Karpas-422 (cell line): Measurements from ENCODE around the gene FOXC2. TPM values are rescaled to one million over a fixed set of nuclear protein-coding genes. Genes with fewer than 3 reads are reported as not detected.

ENCODE experiments used
- DNase-seq: peaks from one replicate; pipeline ENCODE4 v3.0.0-alpha.2; 2015
- H2AFZ ChIP-seq: fragments of 200-600 bp; sonication (generic); 2 replicates; pipeline ENCODE4 v1.6.1; 2014; ENCODE audit warnings: antibody characterized with exemption, low read length, mixed read lengths
- H3K27ac ChIP-seq: fragments of 200-600 bp; sonication (generic); 2 replicates; pipeline ENCODE4 v1.5.1; 2014; ENCODE audit warnings: mild to moderate bottlenecking, low read length, moderate library complexity
- H3K27me3 ChIP-seq: fragments of 200-600 bp; sonication (generic); 2 replicates; pipeline ENCODE4 v1.6.1; 2014; ENCODE audit warnings: low read length, mixed read lengths
- H3K36me3 ChIP-seq: fragments of 200-600 bp; sonication (generic); 2 replicates; pipeline ENCODE4 v1.6.1; 2014; ENCODE audit warnings: low read length, mixed read lengths; ENCODE audit not compliant: insufficient read depth
- H3K4me1 ChIP-seq: fragments of 200-600 bp; sonication (generic); 2 replicates; pipeline ENCODE4 v1.6.1; 2014; ENCODE audit warnings: mild to moderate bottlenecking, low read length, mixed read lengths
- H3K4me2 ChIP-seq: fragments of 200-600 bp; sonication (generic); 2 replicates; pipeline ENCODE4 v1.6.1; 2014; ENCODE audit warnings: low read length, low read depth, mild to moderate bottlenecking; ENCODE audit not compliant: poor library complexity, severe bottlenecking
- H3K4me3 ChIP-seq: fragments of 200-600 bp; sonication (generic); 2 replicates; pipeline ENCODE4 v1.5.1; 2014; ENCODE audit warnings: mild to moderate bottlenecking, antibody characterized with exemption, low read length, mixed read lengths
- H3K79me2 ChIP-seq: fragments of 200-600 bp; sonication (generic); 2 replicates; pipeline ENCODE4 v1.6.1; 2014; ENCODE audit warnings: mild to moderate bottlenecking, low read length, mixed read lengths
- H3K9ac ChIP-seq: fragments of 200-600 bp; sonication (generic); 2 replicates; pipeline ENCODE4 v1.6.0; 2014; ENCODE audit warnings: low read length
- H3K9me2 ChIP-seq: fragments of 200-600 bp; sonication (generic), shearing (Covaris generic); replicated peaks from 2 replicates; pipeline ENCODE4 v1.6.0; 2014; ENCODE audit warnings: mild to moderate bottlenecking, low read length, moderate library complexity; ENCODE audit not compliant: insufficient read depth
- H3K9me3 ChIP-seq: fragments of 300-700, 200-600 bp; sonication (generic); 2 replicates; pipeline ENCODE4 v1.6.1; 2014; ENCODE audit warnings: low read length, mixed read lengths
- H4K20me1 ChIP-seq: fragments of 200-600 bp; sonication (generic); 2 replicates; pipeline ENCODE4 v1.6.1; 2014; ENCODE audit warnings: mild to moderate bottlenecking, antibody characterized with exemption, low read length, low read depth; ENCODE audit not compliant: insufficient read depth
- total RNA-seq: library from RNA; depleted of rRNA; stranded (reverse); fragments of >200 nt; shearing (Covaris generic); gene quantifications from 2 replicates; pipeline ENCODE4 v1.2.3, GENCODE V29; 2014; ENCODE audit warnings: low replicate concordance; rRNA removed

The FOXC2 gene
- total RNA-seq, 1 experiment from 2014 or later = not detected

DNA sequence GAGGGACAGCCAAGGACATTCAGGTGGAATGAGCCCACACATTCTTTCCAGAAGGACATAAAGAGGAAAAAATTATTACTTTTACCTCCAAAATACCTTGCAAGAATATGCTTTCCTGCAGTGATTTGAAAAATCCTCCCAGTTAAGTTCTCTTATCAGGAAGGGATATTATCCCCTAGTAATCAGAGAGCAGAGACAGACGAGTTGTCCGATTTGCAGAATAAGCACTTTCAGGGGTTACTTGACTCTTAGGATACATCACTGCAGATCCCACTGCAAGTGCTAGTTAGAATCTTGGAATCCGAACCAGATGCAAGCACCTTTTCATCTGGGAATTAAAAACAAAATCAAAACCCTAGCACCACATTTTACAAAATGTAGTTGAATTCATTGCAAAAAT lies 45.3 kb downstream of the FOXC2 start:
- Histone ChIP-seq H4K20me1 (no peaks in the 10 kb centered on the region), H3K9ac (no peak overlapping the region), H3K4me1 (no peaks in the 10 kb centered on the region), H3K4me2 (no peak overlapping the region), H3K4me3 (no peak overlapping the region), H3K79me2 (no peaks in the 10 kb centered on the region), H3K9me2 (no peaks in the 10 kb centered on the region), H3K27ac (no peak overlapping the region), H2AFZ (no peak overlapping the region), H3K36me3 (no peaks in the 10 kb centered on the region), H3K27me3 (no peaks in the 10 kb centered on the region), H3K9me3 (no peaks in the 10 kb centered on the region)
- no peak for DNase-seq

DNA sequence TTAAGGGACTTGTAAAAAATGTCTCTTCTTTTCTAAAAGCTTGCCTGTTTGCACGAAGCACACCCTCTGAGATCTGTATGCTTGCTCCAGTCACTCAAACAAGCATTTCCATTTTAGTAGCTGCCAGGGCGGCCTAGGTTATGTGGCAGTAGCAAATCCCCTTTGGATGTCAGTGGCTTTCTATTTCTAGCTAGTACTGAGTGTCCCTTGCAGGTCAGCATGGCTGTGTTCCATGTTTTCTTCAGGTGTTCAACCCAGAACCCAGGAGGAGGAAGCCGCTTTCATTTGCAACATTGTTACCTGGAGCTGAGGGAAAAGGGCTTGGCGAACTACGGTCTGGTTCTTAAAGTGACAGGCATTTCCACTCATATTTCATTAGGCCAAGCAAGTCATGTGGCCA lies 48.1 kb downstream of the FOXC2 start:
- Histone ChIP-seq H3K27ac (no peak overlapping the region), H3K4me1 (no peaks in the 10 kb centered on the region), H3K9me2 (no peaks in the 10 kb centered on the region), H3K79me2 (no peaks in the 10 kb centered on the region), H3K9me3 (no peaks in the 10 kb centered on the region), H3K9ac (no peak overlapping the region), H3K27me3 (no peaks in the 10 kb centered on the region), H3K4me2 (no peak overlapping the region), H3K4me3 (no peak overlapping the region), H2AFZ (no peak overlapping the region), H3K36me3 (no peaks in the 10 kb centered on the region), H4K20me1 (no peaks in the 10 kb centered on the region)
- DNase-seq = no peak

DNA sequence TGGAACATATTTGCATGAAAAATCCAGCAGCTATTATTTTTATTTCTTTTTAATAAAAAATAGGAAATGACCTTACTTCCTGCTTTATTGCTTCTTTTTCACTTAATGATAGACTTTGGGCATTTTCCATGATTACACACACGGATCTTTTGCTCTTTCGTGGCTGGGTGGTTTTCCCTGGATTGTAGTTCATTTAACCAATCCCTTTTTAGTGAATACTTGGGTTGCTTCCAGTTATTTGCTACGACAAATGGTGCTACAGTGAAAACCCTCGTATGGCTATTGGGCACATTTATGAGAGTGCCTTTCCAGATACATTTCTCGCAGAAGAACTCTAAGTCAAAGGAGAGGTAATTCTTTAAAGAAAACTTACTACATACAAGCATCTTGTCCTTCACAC lies 50.3 kb downstream of the FOXC2 start:
- no peak for DNase-seq
- Histone ChIP-seq H3K27me3 (no peaks in the 10 kb centered on the region), H2AFZ (no peak overlapping the region), H3K9me3 (no peaks in the 10 kb centered on the region), H3K27ac (no peak overlapping the region), H3K9me2 (no peaks in the 10 kb centered on the region), H3K9ac (no peak overlapping the region), H3K36me3 (no peaks in the 10 kb centered on the region), H3K4me2 (no peak overlapping the region), H4K20me1 (no peaks in the 10 kb centered on the region), H3K4me3 (no peak overlapping the region), H3K79me2 (no peaks in the 10 kb centered on the region), H3K4me1 (no peaks in the 10 kb centered on the region)

DNA sequence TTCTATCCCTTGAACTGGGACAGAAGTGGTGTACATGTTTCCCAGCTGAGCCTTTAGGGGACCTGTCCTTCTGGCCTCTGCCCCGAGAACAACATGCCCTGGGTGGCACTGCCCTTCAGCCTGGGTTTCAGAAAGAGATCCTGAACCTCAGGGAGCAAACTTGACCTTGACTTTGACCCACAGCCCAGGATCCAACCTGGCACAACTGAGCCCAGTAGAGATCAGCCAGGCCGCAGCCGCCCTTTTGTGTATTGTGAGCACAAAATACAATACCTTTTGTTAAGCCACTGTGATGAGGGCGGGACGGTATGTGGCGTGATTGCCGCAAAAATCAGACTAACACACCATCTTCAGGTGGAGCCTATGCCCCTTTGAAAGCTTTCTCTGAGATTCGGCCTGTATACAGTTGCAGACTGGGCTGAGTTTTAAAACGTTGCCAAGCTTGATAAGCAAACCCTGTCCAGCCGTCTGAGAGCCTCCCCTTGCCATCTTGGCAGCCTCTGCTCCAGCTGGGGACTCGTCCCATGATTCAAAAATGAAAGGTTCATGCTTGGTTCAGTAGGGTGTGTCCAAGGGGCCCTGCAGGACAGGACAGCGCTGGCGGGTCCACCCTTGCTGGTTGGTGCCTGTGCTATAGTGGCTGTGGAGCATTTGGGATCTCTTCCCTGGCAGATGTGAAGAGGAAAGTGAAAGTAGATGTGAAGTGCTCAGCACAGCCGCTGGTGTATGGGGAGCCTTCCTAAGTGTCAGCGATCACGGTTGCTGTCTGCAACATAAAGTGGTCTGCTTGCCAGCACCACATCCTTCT lies 52.0 kb downstream of the FOXC2 start:
- no peaks in the 10 kb centered on the region for H3K79me2 ChIP-seq
- H3K4me1 ChIP-seq = no peaks in the 10 kb centered on the region
- H3K36me3 ChIP-seq = no peaks in the 10 kb centered on the region
- H3K9me3 ChIP-seq = no peaks in the 10 kb centered on the region
- no peaks in the 10 kb centered on the region for H4K20me1 ChIP-seq
- no peak for DNase-seq
- no peak overlapping the region for H3K27ac ChIP-seq
- H3K4me3 ChIP-seq = no peak overlapping the region
- H3K4me2 ChIP-seq = no peak overlapping the region
- H3K9ac ChIP-seq = no peak overlapping the region
- H3K9me2 ChIP-seq = no peaks in the 10 kb centered on the region
- H2AFZ ChIP-seq = no peak overlapping the region
- no peaks in the 10 kb centered on the region for H3K27me3 ChIP-seq

Other genes starting within 250 kb of the FOXC2 start
- not detected in 2 replicates for gene FOXF1, start 56.3 kb upstream of the FOXC2 start, total RNA-seq
- 18.8 and 21.8 TPM in 2 replicates for gene MTHFSD, start 11.6 kb upstream of the FOXC2 start, total RNA-seq
- gene FOXL1, start 11.7 kb downstream of the FOXC2 start, total RNA-seq = not detected in 2 replicates